ENCODE data around the gene OGA.

OGA gene

DNA sequence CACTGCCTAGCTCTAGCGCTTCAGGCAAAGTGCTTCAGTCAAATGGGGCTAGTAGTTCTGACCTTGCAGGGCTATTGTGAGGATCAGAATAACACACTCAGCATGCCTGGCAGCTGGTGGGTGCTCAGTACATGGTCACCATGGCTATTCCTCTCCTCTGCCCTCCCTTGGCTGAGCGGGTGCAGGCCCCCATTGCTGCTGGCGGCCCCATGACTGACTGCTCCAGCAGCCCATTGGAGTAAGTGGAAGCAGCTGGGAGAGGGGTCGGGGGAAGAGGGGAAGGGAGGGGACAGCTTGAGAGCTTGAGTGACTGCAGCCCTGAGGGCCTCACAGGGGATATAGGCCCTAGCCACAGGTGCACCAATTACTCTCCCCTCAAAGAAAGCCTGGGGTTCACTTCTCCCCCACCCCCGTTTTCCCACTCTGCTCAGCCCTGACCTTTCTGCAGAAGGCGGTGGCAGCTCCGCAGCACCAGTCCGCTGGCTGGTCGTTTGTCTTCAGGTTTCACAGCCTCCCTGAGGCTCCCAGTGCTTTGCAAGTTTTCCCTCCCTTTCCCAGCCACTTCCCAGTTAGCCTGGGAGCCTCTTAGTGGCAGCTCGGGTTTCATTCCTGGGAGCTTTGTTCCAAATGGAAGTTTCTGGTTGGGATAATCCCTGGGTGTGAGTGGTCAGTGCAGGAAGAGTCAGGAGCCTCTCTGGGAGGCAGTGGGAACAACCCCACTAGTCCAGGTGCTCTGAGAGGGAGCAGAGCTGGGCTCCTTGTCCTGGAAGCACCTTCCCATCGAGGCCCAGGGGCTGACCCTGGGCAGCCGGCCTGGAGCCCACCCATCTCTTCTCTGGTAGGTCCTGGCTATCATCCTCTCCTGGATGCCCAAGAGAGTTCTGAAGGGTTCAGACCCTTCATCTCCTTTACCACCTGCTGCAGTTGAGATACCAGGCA, 58.7 kb downstream of the OGA start:
- DNase-seq (ENCODE audit: low read depth), result no peak

DNA sequence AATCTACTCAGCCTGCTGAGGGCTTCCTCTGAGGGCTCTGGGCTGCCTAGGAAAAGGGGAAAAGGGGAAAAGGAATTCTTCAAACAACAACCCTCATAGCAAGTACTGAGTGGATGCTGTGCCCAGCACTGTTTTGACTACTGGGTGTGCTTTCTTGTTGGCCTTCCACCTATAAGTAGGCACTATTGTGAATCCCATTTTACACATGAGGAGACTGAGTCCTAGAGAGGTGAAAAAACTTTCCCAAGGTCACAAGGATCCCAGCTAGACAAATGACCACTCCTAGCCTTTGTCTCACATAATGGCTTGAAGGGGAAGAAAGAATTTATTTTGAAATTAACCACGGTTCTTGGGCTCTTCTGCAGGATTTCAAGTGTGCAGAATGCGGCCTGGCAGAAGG, 59.4 kb downstream of the OGA start:
- no peak for DNase-seq (ENCODE audit: low read depth)

DNA sequence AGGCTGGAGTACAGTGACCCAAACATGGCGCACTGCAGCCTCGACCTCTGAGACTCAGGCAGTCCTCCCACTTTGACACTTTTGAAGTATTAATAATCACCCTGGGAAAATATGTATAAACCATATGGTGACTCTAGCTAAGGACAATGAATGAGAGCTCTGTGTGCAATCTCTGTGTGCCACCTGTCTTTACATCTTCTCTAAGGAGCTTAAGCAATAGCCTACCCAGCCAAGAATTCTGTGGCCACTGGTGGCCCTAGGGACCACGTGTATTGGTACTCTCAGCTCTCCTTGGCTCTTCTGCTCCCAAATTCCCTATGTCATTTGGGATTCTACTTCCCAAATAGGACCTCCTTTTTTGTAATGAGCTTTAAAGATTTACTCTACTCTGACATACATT, 66.0 kb downstream of the OGA start:
- no peak for DNase-seq (ENCODE audit: low read depth)

GRCh38 chr10:101749047-101750016, 68.9 kb downstream of the OGA start:
- no peak for DNase-seq (ENCODE audit: low read depth)

GRCh38 chr10:101748496-101748895, 69.7 kb downstream of the OGA start:
- DNase-seq (ENCODE audit: low read depth), result no peak

DNA sequence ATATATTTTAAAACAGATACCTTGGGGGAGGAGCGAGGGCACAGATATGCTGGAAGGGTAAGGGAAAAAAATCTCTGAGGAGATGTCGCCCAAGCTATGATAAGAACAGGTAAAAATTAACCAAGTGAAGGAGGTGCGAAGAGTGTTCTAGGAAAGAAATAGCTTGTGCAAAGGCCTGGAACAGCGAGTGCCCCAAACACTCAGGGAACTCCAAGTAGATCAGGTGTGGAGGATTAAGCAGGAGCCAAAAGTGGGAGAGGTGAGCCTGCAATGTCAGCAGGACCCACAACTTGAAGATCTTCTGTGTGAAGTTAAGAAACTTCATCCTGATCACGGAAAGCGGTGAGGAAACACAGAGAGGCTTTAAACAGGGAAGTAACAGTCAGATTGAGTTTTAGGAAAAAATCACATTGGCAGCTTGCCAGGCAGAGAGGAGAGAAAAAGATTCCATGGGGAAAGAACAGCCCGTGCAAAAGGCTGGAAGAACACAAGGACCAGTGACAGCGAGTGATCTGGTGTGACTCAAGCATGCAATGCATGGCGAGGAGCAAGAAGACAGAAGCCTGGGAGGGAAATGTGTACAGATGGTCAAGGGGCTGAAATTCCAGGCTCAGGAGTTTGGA, 73.1 kb downstream of the OGA start:
- DNase-seq (ENCODE audit: low read depth), result no peak

DNA sequence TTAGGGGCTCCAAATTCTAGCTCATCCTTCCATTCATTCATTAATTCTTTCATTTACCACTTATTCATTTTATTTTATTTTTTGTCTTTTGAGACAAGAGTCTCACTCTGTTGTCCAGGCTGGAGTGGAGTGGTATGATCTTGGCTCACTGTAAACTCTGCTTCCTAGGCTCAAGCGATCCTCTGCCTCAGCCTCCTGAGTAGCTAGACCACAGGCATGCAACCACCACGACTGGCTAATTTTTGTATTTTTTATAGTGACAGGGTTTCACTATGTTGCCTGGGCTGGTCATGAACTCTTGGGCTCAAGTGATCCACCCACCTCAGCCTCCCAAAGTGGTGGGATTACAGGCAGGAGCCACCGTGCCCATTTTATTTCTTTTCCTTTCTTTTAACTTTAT, 74.0 kb downstream of the OGA start:
- no peak for DNase-seq (ENCODE audit: low read depth)

DNA sequence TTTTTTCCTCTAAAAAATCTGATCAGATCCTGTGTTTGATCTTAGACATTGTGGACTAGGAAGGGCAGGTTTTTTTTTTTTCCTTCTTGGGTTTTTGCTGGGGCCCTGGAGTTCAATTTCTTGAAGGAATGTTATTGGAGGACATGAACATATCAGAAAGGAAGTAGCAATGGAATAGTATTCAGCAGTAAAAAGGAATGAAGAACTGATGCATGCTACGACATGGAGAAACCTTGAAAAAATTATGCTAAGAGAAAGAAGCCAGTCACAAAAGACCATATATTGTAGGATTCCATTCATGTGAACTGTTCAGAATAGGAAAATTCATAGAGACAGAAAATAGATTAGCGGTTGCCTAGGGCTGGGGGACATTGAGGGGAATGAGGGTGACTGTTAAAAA, 76.3 kb downstream of the OGA start:
- no peak for DNase-seq (ENCODE audit: low read depth)

DNA sequence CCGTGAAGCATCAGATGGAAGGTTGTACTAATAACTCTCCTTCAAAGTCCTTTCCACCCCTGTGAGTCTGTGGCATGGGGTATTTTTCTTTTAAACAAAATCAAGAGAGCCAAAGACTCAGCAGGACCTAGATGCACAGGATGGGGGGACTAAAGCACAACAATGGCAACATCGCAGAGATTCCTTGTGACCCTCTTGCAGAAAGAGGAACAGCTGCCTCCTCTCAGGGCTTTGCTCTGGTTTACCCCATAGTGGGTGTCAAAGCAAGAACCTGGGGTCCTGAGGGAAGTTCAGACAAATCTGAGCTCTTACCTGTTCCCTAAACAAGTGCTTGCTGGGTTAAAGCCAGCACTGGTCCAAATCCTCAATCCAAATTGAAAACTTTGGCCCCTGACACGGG, 81.6 kb downstream of the OGA start:
- no peak for DNase-seq (ENCODE audit: low read depth)

Data from stimulated activated CD8-positive, alpha-beta memory T cell treated with anti-CD3 and anti-CD28 coated beads, Interleukin-12 subunit alpha, Interleukin-12 subunit beta, amount 100 ng/mL, for 4 hours (primary cell).